Measurements from ENCODE around the gene SENP1.
"Not testable (repeated sequence)": the region's sequence is repeated elsewhere in the genome, so short reads cannot be mapped to it uniquely, and the experiment has no call there.

SENP1 gene

DNA sequence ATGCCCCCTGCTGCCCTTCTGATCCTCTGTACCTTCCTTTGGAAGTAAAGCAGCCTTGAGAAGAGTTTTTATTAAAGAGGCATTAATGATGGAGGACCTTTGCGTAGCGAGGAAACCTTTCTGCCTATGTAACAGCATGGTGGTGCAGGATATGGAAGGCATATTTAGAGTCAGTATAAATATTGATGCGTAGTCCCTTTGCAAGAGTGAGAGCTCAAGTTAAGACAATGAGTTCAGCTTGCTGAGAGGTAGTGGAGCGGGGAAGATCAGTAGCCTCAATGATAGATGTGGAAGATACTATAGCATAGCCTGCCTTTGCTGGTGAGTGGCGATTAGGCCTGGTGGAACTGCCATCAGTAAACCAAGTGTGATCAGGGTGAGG, 5.4 kb upstream of the SENP1 start:
- not testable (repeated sequence) for H3K27me3 ChIP-seq (ENCODE audit: insufficient read depth, low read length); H3K4me3 ChIP-seq (ENCODE audit: low read depth, low read length)

GRCh38 chr12:48110691-48111311, 4.9 kb upstream of the SENP1 start:
- Histone ChIP-seq H3K4me1 (ENCODE audit: control insufficient read depth, insufficient read depth, low read length, unreplicated experiment) (peaks cover 10% of the 10 kb centered on the region), H3K27me3 (ENCODE audit: insufficient read depth, low read length) (no peaks in the 10 kb centered on the region), H3K27ac (ENCODE audit: low read depth, low read length) (no peak overlapping the region), H2AFZ (ENCODE audit: low read length, unreplicated experiment) (no peak overlapping the region), H3K79me2 (ENCODE audit: control insufficient read depth, insufficient read depth, low read length, unreplicated experiment) (no peaks in the 10 kb centered on the region), H3K4me3 (ENCODE audit: low read depth, low read length) (no peak overlapping the region), H3K36me3 (ENCODE audit: insufficient read depth, low read length) (no peaks in the 10 kb centered on the region)

More for the DNA sequence above, 5.4 kb upstream of the SENP1 start:
- not testable (repeated sequence) for H3K79me2 ChIP-seq (ENCODE audit: control insufficient read depth, insufficient read depth, low read length, unreplicated experiment); H3K4me1 ChIP-seq (ENCODE audit: control insufficient read depth, insufficient read depth, low read length, unreplicated experiment); H2AFZ ChIP-seq (ENCODE audit: low read length, unreplicated experiment); H3K36me3 ChIP-seq (ENCODE audit: insufficient read depth, low read length); H3K27ac ChIP-seq (ENCODE audit: low read depth, low read length)

GRCh38 chr12:48109424-48109823, 3.5 kb upstream of the SENP1 start:
- peaks cover 13% of the 10 kb centered on the region for H3K79me2 ChIP-seq (ENCODE audit: control insufficient read depth, insufficient read depth, low read length, unreplicated experiment)
- no peak overlapping the region for H2AFZ ChIP-seq (ENCODE audit: low read length, unreplicated experiment)
- no peaks in the 10 kb centered on the region for H3K27me3 ChIP-seq (ENCODE audit: insufficient read depth, low read length)
- H3K4me3 ChIP-seq (ENCODE audit: low read depth, low read length) = no peak overlapping the region
- peaks cover 14% of the 10 kb centered on the region for H3K4me1 ChIP-seq (ENCODE audit: control insufficient read depth, insufficient read depth, low read length, unreplicated experiment)
- H3K36me3 ChIP-seq (ENCODE audit: insufficient read depth, low read length) = no peaks in the 10 kb centered on the region
- no peak overlapping the region for H3K27ac ChIP-seq (ENCODE audit: low read depth, low read length)

GRCh38 chr12:48106681-48107613, 1.1 kb upstream of the SENP1 start:
- H3K79me2 ChIP-seq (ENCODE audit: control insufficient read depth, insufficient read depth, low read length, unreplicated experiment) = peaks cover 35% of the 10 kb centered on the region
- H3K4me3 ChIP-seq (ENCODE audit: low read depth, low read length) = peak overlapping the region; percentile 91
- no peaks in the 10 kb centered on the region for H3K27me3 ChIP-seq (ENCODE audit: insufficient read depth, low read length)
- H2AFZ ChIP-seq (ENCODE audit: low read length, unreplicated experiment) = peak overlapping the region; percentile 92
- H3K36me3 ChIP-seq (ENCODE audit: insufficient read depth, low read length) = no peaks in the 10 kb centered on the region
- H3K27ac ChIP-seq (ENCODE audit: low read depth, low read length) = peak overlapping the region; percentile 96
- peaks cover 16% of the 10 kb centered on the region for H3K4me1 ChIP-seq (ENCODE audit: control insufficient read depth, insufficient read depth, low read length, unreplicated experiment)

DNA sequence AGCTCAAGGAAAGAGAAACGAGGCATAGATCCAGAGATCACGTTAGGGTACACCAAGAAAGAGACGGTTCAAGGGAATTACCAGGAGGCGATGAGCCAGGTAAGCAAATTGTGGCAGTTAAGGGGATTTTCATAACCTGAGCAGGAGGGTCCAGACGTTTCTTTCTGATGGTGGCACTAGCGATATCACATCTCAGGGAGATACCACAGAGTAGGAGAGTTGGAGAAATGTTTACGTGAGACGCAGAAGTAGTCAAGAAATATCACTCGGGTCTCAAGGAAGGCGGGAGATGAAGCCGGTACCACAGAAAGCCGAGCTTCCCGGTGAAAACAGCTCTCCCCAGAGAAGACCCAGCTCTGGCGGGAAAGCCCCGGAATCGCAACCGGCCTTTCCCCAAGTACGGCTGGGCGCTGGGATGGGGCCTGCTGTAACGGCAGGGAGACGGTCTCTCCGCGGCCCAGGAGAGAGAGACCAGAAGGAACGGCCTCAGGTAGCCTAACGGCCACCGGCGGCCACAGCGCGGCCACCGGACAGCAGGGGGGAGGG, 485 bp downstream of the SENP1 start:
- no peaks in the 10 kb centered on the region for H3K36me3 ChIP-seq (ENCODE audit: insufficient read depth, low read length)
- no peaks in the 10 kb centered on the region for H3K27me3 ChIP-seq (ENCODE audit: insufficient read depth, low read length)
- H3K27ac ChIP-seq (ENCODE audit: low read depth, low read length) = peak overlapping the region; percentile 96
- H3K4me3 ChIP-seq (ENCODE audit: low read depth, low read length) = peak overlapping the region; percentile 91
- H3K79me2 ChIP-seq (ENCODE audit: control insufficient read depth, insufficient read depth, low read length, unreplicated experiment) = peaks cover 42% of the 10 kb centered on the region
- H2AFZ ChIP-seq (ENCODE audit: low read length, unreplicated experiment) = peak overlapping the region; percentile 92
- peaks cover 16% of the 10 kb centered on the region for H3K4me1 ChIP-seq (ENCODE audit: control insufficient read depth, insufficient read depth, low read length, unreplicated experiment)

GRCh38 chr12:48104531-48104930, 1.3 kb downstream of the SENP1 start:
- Histone ChIP-seq H3K27ac (ENCODE audit: low read depth, low read length) (no peak overlapping the region), H3K79me2 (ENCODE audit: control insufficient read depth, insufficient read depth, low read length, unreplicated experiment) (peaks cover 46% of the 10 kb centered on the region), H3K4me3 (ENCODE audit: low read depth, low read length) (peak overlapping the region; percentile 91), H2AFZ (ENCODE audit: low read length, unreplicated experiment) (no peak overlapping the region), H3K4me1 (ENCODE audit: control insufficient read depth, insufficient read depth, low read length, unreplicated experiment) (peaks cover 16% of the 10 kb centered on the region), H3K27me3 (ENCODE audit: insufficient read depth, low read length) (no peaks in the 10 kb centered on the region), H3K36me3 (ENCODE audit: insufficient read depth, low read length) (no peaks in the 10 kb centered on the region)

- H3K27me3 ChIP-seq (ENCODE audit: insufficient read depth, low read length) = no peaks in the 10 kb centered on the region
- no peaks in the 10 kb centered on the region for H3K79me2 ChIP-seq (ENCODE audit: control insufficient read depth, insufficient read depth, low read length, unreplicated experiment)
- H3K36me3 ChIP-seq (ENCODE audit: insufficient read depth, low read length) = peaks cover 5% of the 10 kb centered on the region; the same call in 1 of the 2 replicates
- H2AFZ ChIP-seq (ENCODE audit: low read length, unreplicated experiment) = no peak overlapping the region
- H3K4me3 ChIP-seq (ENCODE audit: low read depth, low read length) = no peak overlapping the region
- no peak overlapping the region for H3K27ac ChIP-seq (ENCODE audit: low read depth, low read length)
- no peaks in the 10 kb centered on the region for H3K4me1 ChIP-seq (ENCODE audit: control insufficient read depth, insufficient read depth, low read length, unreplicated experiment)
These were observed 13.3 kb downstream of the SENP1 start for GRCh38 chr12:48092611-48093010.

DNA sequence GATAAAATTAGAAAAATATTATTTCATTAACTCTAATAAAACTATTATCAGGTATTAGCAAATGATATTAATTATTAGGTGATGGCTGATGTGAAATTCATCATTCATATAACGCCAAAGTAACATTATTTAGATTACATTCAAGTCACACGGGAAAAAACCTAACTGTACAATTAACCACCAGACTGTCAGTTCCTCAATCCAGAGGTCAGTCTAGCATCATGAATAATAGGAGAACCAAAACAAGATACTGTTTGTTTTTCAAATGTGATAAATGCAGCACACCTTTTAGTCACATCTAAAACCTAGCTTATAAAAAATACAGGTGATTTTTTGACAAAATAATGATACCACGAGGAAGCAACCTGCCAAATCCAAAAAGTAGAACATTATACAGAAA, 19.6 kb downstream of the SENP1 start:
- peaks cover 5% of the 10 kb centered on the region; the same call in 1 of the 2 replicates for H3K36me3 ChIP-seq (ENCODE audit: insufficient read depth, low read length)
- H3K79me2 ChIP-seq (ENCODE audit: control insufficient read depth, insufficient read depth, low read length, unreplicated experiment) = no peaks in the 10 kb centered on the region
- H3K4me3 ChIP-seq (ENCODE audit: low read depth, low read length) = no peak overlapping the region
- H2AFZ ChIP-seq (ENCODE audit: low read length, unreplicated experiment) = no peak overlapping the region
- H3K27ac ChIP-seq (ENCODE audit: low read depth, low read length) = no peak overlapping the region
- no peaks in the 10 kb centered on the region for H3K27me3 ChIP-seq (ENCODE audit: insufficient read depth, low read length)
- no peaks in the 10 kb centered on the region for H3K4me1 ChIP-seq (ENCODE audit: control insufficient read depth, insufficient read depth, low read length, unreplicated experiment)

DNA sequence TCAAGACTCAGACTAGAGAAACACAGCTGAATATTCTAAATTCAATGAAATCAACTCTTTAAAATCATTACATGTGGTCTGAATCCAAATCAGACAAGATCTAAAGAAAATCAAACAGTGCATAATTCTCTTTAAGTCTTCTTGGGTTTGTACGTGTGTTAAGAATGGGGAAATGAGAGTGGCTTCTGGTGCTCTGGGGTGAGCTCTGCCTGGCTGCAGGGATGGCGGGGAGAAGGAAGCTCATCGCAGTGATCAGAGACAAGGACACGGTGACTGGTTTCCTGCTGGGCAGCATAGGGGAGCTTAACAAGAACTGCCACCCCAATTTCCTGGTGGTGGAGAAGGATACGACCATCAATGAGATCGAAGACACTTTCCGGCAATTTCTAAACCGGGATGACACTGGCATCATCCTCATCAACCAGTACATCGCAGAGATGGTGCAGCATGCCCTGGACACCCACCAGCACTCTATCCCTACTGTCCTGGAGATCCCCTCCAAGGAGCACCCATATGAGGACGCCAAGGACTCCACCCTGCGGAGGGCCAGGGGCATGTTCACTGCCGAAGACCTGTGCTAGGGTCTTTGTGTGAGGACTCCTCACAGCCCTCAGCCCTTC, 20.9 kb downstream of the SENP1 start:
- H3K79me2 ChIP-seq (ENCODE audit: control insufficient read depth, insufficient read depth, low read length, unreplicated experiment) = no peaks in the 10 kb centered on the region
- peaks cover 5% of the 10 kb centered on the region; the same call in 1 of the 2 replicates for H3K36me3 ChIP-seq (ENCODE audit: insufficient read depth, low read length)
- H3K27ac ChIP-seq (ENCODE audit: low read depth, low read length) = no peak overlapping the region
- H3K4me3 ChIP-seq (ENCODE audit: low read depth, low read length) = no peak overlapping the region
- no peak overlapping the region for H2AFZ ChIP-seq (ENCODE audit: low read length, unreplicated experiment)
- no peaks in the 10 kb centered on the region for H3K27me3 ChIP-seq (ENCODE audit: insufficient read depth, low read length)
- H3K4me1 ChIP-seq (ENCODE audit: control insufficient read depth, insufficient read depth, low read length, unreplicated experiment) = no peaks in the 10 kb centered on the region

DNA sequence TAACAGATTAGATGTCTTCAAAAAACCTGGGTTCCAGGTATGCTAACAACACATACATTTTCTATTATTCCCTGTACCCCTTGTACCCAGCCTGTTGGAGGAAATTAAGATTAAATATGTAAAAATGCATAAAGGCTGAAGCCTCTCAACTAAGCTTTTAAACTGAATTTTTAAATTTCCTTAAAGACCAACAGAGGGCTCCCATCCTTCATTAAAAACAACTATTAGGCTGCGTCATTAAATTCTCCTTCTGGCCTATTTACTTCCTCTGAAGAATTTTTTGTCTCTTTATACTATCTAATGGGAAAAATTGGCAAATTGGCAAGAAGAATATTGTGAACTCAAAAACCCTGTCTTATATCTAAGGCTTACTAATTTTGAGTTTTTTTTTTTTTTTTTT, 21.8 kb downstream of the SENP1 start:
- H3K27me3 ChIP-seq (ENCODE audit: insufficient read depth, low read length) = no peaks in the 10 kb centered on the region
- H3K36me3 ChIP-seq (ENCODE audit: insufficient read depth, low read length) = peaks cover 5% of the 10 kb centered on the region; the same call in 1 of the 2 replicates
- H3K27ac ChIP-seq (ENCODE audit: low read depth, low read length) = no peak overlapping the region
- no peaks in the 10 kb centered on the region for H3K79me2 ChIP-seq (ENCODE audit: control insufficient read depth, insufficient read depth, low read length, unreplicated experiment)
- H2AFZ ChIP-seq (ENCODE audit: low read length, unreplicated experiment) = no peak overlapping the region
- H3K4me1 ChIP-seq (ENCODE audit: control insufficient read depth, insufficient read depth, low read length, unreplicated experiment) = peaks cover 4% of the 10 kb centered on the region
- H3K4me3 ChIP-seq (ENCODE audit: low read depth, low read length) = no peak overlapping the region
